Stimulated activated CD8-positive, alpha-beta memory T cell treated with anti-CD3 and anti-CD28 coated beads, Interleukin-15, amount 100 ng/mL, for 1 hour (primary cell): Measurements from ENCODE around the gene TEX54.
"Not testable (repeated sequence)": the region's sequence is repeated elsewhere in the genome, so short reads cannot be mapped to it uniquely, and the experiment has no call there.

Experiments used
- DNase-seq: peaks from one replicate; pipeline ENCODE4 v3.0.0-alpha.2; 2020; ENCODE audit warnings: low read depth

TEX54 gene

DNA sequence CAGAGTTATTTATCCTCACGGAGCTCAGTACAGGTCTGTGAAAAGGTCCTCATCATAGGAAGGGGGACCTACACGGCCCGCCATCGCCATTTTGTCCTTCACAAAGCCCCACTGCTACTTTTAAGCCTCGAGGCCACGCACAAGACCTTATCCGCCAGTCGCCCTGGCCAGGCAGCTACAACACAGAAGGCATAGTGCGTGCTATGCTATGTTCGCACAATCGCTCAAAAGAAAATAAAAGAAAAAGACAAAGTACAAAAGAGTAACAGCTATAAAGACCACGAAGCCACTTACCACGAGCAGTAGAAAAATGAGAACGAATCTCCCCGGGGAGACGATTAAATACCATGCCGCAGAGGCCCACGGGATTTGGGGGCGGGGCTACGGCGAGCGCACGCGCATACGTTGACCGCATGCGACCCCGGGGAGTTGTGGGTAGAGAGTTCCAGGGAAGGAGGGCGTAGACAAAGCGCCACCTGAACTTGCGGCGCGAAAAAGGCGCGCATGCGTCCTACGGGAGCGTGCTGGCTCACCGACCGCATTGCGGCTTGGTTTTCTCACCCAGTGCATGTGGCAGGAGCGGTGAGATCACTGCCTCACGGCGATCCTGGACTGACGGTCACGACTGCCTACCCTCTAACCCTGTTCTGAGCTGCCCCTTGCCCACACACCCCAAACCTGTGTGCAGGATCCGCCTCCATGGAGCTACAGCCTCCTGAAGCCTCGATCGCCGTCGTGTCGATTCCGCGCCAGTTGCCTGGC lies 23.1 kb upstream of the TEX54 start:
- peak; percentile 96 for DNase-seq

DNA sequence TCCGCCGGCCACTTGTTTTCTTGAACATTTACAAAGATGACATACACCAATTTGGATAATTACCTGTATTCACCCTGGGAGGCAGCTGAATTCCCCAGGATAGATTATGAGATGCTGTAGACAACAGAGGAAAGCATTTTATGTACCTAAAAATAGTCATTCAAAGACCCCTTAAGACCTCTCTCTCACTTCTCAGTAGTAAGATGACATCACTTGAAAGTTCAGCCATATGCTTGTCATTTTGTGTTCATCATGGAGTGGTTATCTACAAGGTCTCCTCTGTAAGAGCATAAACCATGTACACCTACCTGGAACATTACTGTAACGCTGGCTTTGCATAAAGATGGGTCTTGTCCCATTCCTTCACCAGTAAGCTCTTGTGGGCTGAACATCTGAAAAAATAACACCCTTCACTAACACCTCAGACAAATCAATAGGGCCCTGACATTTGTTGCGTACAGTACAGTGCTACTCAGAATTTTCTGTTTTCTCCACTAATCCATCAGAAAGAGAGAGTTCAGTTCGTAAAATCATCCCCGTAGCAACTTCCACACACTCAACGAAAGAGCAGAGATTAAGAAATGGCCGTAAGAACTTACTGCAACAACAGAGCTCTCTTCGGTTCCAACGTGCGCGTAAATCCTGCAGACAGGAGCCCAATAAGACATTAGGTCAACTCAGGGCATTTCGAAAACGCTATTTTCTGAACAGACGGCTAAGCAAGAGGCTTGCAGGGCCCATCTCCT lies 22.4 kb upstream of the TEX54 start:
- DNase-seq = no peak

DNA sequence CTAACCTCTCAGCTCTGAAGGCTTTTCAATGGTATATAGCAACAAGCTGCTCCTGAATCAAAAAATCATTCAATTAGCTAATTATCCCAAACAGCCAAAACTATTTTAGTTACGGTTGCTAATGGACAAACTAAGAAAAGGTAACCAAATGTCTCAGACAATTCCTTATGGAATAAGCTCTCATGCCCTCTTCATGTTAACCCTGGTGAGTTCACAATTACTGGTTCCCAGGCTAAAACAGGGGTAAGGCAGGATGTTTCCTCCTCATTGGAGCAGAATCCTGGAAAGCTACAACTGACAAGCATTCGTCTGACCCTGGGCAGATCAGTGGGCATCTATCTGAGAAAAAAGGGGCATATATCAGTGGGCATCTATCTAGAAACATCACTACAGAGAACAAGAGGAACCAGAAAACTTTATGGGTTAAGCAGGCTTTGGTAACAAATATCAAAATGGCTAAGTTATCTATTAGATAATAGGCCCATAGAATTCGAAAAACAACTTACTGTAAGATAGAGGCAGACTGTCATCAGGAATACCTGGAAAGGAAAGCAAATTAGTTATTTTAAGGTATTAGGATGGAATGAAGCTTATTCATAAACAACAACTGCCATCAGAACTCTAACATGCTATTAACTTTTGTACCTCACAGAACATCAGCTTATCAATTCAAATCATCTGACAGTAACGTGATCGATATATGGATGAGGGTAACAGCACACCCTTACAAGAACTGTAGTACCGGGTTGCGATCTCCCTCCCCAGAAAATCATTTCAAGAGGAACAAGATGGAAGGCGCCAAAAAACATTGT lies 21.6 kb upstream of the TEX54 start:
- DNase-seq = no peak

DNA sequence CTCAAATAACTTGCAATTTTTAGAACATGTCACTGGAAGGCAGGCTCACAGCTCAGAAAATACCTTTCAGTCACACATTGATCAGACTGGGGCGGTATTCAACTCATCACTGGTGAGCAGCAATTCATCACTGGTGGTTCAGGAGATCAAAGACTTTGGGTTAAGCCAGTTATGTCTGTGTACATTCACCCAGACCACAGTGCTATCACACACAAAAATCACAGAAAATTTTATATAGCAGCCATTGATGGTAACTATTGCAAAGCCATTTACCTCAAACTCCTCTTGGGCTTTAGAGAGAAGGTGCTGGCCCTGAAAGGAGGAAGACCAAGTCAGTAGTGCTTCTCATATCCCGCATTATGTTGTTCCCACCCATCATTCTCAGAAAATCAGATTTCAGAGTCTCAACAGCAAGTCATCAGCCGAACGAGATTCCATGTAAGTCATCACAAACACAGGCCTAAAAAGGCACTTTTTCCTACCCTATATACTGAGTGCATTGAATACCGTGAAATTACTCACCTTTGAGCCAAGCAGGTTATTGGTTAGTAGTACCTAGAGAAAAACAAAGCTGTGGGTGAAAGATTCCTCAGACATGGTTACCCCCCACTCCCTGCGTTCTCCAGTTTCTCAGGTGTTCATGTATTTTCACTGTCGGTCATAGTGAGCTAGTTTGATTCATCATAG lies 20.8 kb upstream of the TEX54 start:
- DNase-seq = no peak

DNA sequence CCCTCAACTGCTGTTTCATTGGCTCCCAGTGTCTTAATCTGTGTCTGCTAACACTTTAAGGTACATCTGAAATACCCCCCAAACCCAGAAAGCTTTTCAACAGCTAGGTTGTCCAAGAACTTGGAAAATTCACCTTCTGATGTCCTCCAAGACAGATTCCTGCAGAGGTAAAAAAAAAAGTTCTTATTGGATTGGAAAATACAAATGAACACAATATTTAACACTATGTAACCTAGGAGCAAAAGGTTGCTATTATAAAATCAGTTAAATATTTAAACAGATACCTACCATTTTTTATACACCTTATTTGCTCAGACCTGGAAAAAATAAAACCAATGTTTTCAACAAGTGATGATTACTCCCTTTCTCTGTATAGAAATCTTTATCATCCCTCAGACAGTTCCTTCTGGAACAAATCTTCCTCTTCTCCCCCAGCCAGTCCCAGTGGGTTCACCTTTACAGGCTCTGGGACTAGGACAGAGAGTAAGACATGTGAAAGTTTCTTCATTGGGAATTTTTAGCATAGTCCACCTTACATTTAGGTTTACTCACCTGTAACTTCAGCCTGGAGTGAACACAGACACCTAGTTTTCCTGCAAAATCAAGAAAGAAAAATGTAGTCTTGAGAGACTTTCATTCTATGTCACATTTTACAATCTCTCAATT lies 20.0 kb upstream of the TEX54 start:
- no peak for DNase-seq

DNA sequence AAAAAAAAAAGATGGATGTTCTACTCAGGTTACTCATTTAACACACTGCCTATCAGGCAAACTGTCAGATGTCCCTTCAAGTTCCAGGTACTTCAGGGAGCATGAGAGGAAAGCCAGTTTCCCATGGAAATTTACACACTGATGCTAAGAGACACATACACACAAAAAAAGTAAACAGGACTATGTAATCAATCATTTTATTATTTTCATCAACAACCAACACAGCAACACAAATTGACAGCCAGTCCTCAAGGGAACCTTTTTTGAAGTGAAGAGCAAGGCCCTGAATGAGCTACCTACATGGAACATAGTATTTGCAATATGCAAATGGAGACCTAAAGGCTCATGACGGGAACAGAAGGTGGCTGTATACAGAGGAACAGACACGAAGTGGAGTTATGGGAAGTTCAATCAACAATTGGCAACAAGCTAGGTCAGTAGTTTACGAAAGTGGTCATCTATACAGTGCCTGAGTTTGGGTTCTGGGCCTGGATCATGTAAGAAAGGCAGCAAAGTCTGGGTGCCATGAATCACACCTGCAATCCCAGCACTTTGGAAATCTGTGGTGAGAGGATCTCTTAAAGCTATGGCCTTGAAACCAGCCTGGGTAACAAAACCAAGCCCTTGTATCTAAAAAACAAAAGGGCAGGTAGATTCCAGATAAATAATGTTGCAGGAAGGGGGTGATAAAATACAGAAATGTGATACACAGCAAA lies 19.3 kb upstream of the TEX54 start:
- no peak for DNase-seq

DNA sequence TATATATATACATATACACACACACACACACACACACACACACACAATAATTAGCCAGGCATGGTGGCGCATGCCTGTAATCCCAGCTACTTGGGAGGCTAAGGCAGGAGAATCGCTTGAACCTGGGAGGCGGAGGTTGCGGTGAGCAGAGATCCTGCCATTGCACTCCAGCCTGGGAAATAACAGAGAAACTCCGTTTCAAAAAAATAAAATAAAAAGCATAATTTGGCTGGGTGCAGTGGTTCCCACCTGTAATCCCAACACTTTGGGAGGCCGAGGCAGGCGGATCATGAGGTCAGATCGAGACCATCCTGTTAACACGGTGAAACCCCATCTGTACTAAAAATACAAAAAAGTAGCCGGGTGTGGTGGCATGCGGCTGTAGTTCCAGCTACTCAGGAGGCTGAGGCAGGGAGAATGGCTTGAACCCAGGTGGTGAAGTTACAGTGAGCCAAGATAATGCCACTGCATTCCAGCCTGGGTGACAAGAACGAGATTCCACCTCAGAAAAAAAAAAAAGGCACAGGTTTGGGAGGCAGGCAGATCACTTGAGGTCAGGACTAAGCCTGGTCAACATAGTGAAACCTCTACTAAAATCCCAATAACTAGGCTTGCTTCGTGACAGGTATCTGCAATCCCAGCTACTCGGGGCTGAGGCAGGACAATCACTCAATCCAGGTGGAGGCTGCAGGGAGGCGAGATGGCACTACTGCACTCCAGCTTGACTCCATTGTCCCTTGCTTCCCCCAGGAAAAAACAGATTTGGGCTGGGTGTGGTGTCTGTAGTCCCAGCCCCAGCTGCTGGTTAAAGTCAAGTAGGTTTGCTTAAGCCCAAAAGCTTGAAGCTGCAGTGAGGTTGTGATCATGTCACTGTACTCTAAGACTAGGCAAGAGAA lies 18.5 kb upstream of the TEX54 start:
- DNase-seq = no peak

DNA sequence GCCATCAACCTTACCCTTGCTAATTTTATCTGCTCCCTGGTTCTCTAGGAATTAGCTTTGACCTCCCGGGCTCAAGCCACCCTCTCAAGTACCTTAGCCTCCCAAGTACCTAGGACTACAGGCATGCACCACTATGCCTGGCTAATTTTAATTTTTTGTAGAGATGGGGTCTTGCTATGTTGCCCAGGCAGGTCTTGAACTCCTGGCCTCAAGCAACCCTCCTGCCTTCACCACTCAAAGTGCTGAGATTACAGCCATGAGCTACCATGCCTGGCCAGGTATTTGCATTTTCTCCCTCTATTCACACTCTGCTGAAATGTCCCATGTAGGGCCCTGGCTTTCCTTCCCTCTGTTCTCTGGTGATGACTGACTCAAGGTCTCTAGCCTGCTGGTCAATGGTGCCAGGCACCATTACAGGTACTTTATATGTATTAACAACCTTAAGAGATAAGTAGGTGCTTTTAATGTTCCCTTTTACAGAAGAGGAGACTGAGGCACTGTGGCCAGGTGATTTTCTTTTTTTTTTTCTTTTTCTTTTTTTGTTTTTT lies 15.2 kb upstream of the TEX54 start:
- DNase-seq = no peak

DNA sequence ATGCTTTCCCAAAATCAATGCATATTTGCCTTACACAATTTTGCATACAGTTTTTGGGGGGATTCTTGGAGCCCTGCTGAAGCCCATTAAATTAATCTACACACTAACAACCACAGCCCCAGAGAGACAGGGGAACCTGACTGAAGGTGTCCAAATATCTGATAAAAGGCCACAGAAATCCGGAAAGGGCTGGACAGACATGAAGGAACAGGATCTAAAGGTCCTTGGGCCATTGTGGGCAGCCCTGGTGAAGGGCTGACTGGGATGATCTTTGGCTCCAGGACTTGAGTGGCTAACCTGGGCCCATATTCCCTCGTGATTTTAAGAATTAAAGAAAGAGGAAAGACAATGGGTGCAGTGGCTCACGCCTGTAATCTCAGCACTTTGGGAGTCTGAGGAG lies 13.5 kb upstream of the TEX54 start:
- DNase-seq = no peak

DNA sequence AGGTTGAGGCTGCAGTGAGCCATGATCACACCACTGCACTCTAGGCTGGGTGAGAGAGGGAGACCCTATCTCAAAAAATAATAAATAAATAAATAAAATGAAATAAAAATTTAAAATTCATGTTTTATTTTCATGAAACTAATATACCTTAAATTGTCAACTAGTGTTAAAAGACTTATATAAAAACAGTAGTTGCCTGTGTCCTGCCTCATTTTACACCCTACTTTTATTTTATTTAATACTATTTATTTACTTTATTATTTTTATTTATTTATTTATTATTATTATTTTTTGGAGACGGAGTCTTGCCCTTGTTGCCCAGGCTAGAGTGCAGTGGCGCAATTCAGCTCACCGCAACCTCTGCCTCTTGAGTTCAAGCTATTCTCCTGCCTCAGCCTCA lies 11.5 kb upstream of the TEX54 start:
- DNase-seq = no peak

DNA sequence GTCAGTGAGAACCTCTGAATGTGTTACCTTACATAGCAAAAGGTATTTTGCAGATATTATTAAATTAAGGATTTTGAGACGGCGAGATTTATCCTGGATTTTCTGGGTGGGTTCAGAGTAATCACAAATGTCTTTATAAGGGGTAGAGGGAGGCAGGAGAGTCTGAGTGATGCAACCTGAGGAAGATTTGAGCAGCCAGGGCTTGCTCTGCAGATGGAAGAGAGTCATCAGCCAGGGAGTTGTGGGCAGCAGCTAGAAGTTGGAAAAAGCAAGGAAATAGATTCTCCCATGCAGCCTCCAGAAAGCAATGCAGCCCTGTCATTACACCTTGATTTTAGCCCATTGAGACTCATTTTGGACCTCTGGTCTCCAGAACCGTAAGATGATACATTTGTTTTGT lies 10.8 kb upstream of the TEX54 start:
- no peak for DNase-seq

DNA sequence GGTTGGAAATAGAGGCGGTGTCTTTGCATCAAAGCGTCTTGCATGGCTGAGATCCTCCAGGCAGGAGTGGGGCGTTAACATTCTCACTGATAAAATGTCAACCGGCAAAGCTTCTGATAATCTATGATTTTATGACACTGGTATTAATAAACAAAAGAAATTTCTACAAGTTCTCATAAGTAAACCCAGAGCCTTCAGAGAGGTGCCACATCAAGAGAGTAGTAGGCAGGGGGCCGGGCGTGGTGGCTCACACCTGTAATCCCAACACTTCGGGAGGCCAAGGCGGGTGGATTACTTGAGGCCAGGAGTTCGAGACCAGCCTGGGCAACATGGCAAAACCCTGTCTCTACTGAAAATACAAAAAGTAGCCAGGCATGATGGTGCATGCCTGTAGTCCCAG lies 10.2 kb upstream of the TEX54 start:
- not testable (repeated sequence) for DNase-seq

DNA sequence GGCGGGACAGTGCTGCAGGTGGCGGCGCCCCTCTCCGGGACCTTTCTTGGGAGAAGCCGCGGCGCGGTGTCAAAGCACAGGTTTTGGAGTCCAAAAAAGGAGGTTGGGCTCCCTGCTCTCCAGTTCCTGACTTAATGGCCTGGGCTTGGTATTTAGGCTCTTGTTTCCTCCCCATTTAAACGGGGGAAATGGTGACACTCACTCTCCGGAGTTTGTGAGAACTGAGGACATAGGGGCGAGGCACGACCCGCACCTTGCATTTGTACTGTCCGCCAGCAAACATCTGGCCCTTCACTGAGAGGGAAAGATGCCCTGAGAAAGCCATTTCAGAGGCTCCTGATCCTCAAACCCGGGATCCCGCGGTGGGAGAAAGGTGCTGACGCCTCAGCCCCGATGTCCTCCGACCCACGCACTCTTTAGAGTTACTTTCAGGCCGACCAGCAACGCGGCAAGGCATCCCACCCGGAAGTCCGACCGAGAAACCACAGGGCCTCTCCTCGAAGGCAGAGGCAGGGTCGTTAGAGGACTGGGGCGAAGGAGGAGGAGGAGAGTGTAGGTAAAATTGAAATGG lies 9.6 kb upstream of the TEX54 start:
- DNase-seq = no peak

DNA sequence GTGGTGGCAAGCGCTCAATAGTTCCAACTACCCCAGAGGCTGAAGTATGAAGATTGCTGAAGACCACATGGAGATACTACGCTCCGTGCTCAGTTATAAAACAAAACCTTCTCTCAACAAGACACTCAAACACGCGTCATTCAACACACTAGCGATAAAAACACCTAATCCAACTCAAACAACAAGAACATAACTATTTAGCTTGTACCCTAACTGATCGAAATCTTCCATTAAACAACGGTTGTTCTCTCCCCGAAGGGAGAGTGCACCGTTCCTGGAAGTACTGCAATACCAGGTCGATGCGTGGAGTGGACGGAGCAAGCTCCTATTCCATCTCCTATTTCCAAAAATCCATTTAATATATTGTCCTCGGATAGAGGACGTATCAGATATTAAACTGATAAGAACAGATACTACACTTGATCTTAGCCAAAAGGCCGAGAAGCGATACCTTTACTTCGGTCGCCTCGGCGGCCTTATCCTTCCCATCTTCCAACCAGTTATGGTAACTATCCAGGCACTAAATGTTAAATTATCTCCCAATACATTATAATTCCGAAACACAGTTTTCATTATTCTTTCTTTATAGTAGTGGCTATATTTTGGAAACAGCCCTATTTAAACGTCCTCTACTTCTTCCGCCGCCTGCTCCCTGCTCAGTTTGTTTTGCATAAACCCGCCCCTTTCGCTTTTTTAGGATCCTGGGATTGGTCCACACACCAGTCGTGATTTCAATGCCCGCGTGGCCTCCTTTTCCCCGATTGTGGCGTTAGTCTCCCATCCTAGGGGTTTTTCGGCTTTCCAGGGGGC lies 8.9 kb upstream of the TEX54 start:
- peak; percentile 68 for DNase-seq

DNA sequence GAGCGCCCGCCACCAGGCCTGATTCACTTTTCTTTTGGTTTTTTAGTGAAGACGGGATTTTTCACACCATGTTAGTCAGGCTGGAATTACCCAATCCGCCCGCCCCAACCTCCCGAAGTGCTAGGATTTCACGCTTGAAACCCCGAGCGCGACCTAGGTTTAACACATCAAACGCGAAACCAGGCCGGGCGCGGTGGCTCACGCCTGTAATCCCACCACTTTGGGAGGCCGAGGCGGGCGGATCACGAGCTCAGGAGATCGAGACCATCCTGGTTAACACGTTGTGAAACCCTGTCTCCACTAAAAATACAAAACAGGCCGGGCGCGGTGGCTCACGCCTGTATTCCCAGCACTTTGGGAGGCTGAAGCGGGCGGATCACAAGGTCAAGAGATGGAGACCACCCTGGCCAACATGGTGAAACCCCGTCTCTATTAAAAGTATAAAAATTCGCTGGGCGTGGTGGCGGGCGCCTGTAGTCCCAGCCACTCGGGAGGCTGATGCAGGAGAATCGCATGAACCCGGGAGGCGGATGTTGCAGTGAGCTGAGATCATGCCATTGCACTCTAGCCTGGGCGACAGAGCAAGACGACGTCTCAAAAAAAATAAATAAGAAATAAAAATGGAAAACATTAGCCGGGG lies 8.2 kb upstream of the TEX54 start:
- DNase-seq = peak; percentile 40

DNA sequence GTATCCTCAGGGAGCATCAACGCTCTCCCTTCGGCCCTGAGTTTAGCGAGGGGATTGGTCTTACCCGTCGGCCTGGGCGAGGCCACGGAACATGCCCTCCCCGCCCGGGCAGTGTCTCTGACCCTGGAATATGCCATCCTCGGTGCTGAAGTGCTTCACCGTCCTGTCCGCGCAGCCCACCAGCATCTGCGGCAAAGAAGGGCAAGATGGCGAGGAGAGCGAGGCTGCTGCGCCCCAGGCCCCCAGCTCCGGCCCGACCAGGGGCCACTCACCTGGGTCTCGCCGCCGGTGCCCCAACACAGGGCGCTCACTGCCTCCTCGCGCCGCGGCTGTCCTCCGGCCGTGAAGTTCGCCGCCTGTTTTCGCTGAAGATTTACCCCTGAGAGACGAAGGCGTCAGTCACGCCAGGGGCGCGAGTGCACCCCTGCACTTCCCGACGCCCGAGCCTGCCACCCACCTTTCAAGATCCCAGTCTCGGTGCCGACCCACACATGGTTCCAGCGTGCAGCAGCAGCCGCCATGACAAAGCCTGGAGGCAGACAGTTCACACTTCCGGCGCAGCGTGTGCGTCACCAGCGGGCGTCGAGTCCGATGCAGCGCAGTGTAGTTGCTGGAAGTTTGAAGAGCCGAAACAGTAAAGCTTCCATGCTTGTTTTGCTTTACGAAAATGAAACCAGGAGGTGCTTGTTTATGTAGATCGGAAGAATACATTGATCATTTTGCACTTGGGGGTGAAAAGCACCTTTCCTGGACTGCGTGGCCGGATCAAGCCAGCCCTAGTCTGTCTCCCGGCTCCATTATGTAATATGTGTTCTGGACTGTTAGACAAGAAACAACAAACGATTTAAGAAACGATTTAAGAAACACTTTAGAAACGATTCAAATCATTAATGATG lies 6.7 kb upstream of the TEX54 start, which contains the start of gene WDR74:
TSS of gene WDR74 (minus strand) at position 541 of the 896 bp plus-strand sequence. CDS start at position 521, 20 bp downstream.
- DNase-seq = peak; percentile 80

DNA sequence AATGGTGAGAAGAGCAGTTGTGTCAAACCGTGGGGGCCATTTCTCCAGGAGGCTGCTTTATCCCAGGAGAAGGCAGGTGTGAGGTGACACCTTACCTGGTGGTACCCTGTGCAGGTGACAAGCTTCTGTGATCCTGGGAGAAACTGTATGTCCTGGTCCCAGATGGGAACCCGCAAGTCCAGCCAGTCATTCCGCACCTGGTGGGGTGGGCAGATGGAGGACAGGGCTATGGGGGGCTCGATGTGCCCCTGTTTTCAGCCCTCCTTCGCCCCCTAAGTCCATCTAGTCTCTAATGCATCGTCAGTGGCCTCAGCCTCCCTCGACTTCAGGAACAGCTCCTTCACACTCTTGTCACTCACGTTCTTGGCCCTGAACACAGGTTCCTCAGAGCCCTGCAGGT lies 2.7 kb upstream of the TEX54 start:
- no peak for DNase-seq
